Erythroblast (primary cell): ENCODE data around the gene ZBTB7B.

Experiments used
- GATA1 ChIP-seq: IDR thresholded peaks from 2 replicates; pipeline ENCODE4 v1.6.1; 2011; ENCODE audit warnings: low read depth, mild to moderate bottlenecking, control low read depth, low read length, moderate library complexity
- POLR2A ChIP-seq: IDR thresholded peaks from 2 replicates; pipeline ENCODE4 v1.6.1; 2011; ENCODE audit warnings: mild to moderate bottlenecking, low read length

DNA sequence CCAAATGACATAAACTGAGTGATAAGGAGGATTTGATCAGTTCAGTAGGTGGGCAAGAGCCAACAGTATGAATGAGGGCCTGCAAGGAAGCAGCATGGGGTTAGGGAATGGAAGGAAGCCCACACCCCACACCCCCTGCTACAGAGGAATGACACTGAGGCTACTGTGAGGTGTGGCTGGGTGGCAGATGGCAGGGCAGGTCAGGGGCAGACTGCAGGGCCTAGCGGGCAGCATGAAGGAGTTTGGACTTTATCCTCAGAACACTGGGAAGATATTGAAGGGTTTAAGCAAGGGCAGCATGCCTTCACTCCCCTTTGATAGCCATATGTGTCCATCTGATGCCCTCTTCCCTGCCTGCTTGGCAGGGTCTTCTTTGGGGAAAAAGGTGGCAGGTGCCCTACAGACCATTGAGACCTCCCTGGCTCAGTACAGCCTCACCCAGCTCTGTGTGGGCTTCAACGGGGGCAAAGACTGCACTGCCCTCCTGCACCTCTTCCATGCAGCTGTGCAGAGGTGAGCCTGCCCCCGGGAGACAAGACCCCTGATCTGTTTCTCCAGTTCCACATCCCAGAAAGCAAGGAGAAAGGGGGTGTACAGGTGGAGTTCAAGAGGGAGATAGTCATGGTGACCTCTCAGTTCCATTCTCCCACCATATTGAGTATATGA is 13.3 kb upstream of the ZBTB7B start:
- TF ChIP-seq POLR2A (no peak), GATA1 (no peak)
